Stimulated activated CD4-positive, alpha-beta T cell treated with anti-CD3 and anti-CD28 coated beads, TNF-alpha, amount 100 ng/mL, for 24 hours (primary cell): ENCODE data around the gene ALDH3A2.
"Not testable (repeated sequence)": the region's sequence is repeated elsewhere in the genome, so short reads cannot be mapped to it uniquely, and the experiment has no call there.

Source experiments
- DNase-seq, 3 experiments: peaks; one replicate each; pipeline ENCODE4 v3.0.0-alpha.2; 2020; ENCODE audit warnings: low read depth in 3 of 3

The ALDH3A2 gene

GRCh38 chr17:19678581-19679453 lies 30.3 kb downstream of the ALDH3A2 start:
- no peak for DNase-seq

DNA sequence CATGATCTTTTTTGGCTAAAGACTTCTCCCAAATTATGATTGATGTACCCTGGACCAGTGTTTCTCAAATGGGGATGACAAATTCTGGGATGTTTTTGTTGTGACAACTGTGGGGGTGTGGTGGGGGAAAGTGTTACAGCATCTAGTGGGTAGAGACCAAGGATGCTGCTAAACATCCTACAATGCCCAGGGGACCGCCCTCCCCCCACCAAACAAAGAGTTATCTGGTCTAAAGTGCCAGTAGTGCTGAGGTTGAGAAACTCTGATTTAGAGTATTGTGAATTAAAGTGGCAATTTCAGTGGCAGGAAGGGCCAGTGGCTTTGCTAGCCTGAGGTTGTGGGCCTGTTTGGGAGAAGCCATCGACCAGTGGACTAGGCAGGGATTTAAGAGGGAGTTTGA lies 34.6 kb downstream of the ALDH3A2 start:
- no peak for DNase-seq

DNA sequence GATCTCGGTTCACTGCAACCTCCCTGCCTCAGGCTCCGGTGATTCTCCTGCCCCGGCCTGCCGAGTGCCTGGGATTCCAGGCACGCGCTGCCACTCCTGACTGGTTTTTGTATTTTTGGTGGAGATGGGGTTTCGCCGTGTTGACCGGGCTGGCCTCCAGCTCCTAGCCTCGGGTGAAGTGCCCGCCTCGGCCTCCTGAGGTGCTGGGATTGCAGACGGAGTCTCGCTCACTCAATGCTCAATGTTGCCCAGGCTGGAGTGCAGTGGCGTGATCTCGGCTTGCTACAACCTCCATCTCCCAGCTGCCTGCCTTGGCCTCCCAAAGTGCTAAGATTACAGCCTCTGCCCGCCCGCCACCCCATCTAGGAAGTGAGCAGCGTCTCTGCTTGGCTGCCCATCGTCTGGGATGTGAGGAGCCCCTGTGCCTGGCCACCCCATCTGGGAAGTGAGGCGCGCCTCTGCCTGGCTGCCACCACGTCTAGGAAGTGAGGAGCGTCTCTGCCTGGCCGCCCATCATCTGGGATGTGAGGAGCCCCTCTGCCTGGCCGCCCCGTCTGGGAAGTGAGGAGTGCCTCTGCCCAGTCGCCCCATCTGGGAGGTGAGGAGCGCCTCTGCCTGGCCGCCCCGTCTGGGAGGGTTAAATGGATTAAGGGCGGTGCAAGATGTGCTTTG lies 36.5 kb downstream of the ALDH3A2 start:
- DNase-seq, result not testable (repeated sequence)

- no peak for DNase-seq
These were observed 38.0 kb downstream of the ALDH3A2 start for GRCh38 chr17:19686400-19687090.

DNA sequence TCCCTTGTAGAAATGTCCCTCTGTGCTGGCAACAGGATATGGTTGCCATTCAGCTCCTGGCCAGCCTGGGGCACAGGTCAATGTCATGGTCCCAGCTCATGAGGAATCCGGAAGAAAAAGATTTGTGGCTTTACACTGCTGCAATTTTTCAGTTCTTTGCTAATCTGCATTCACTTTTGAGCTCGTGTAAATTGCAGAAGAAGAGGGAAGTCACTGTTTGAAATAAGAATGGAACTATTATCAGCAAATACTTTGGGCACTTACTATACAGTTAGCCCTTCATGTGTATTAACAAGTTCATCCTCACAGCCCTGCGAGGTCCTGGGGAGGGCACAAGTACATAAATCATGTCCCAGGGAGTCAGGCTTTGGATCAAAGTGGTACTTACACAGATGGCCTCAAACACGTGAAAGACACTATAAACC lies 53.7 kb downstream of the ALDH3A2 start:
- DNase-seq, result no peak

DNA sequence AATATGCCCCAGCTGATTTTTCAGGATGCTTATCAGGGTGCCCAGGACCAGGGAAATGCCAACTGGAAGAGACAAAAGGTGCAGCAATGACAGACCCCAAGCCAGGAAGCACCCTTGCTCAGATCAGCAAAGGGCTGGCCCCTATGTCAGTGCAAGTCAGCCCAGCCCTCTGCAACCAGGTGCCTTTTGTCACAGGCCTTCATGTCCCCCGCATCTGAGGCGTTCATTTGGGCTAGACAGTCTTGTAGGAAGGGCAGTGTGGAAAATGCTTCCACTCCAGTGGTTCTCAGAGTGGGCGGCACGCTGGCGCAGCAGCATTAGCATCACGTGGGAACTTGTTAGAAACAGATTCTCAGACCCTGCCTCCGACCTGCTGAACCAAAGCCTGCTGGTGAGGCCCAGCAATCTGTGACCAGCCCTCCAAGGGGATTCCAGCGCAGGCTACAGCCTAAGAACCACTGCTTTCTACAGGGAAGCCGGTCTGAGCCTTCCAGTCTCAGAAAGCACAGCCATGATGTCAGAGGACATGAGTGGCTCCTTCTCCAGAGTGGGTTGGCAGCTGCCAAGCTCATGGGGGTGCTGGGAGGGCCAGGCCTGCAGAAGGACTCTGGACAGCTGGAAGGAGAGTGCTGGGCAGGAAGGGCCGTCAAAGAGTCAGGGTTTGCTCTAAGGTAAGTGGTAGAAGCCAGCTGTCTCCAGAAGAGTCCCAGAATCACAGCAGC lies 54.7 kb downstream of the ALDH3A2 start:
- DNase-seq, result no peak

DNA sequence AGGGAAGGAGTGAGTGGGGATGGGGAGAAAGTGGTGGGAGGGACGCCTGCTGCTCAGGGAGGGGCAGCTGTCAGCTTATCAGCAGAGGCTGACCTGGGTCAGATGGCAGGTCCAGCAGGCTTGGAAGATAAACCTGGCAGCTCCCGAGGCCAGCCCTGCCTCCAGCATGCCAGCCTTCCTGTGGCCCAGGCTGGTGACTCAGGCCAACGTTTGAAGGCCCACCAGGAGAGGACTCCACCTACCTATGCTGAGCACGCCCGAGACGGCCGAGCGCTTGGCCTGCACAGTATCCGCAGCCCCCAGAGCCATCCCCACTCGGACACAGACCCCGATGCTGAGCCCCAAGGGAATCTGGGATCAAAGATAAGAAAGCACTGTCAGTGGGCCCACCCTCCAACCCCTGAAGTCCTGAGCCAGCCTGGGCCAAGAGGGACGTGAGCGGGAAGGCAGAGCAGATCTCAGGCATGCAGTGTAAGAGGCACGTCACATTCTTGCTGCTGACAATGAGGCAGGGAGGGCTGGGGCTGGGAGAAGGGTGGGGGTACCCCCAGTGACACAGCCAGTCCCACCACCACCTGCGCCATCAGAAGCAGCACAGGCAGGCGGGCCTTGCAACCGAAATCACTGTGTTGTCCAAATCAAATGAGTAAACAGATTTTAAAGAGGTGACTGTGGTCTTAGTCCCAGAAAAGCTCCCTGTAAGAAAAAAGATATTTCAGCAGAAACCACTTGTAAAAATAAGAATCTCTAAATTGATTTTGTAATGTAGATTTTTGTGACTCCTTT lies 55.5 kb downstream of the ALDH3A2 start:
- no peak for DNase-seq

- DNase-seq, result no peak
These were observed 56.6 kb downstream of the ALDH3A2 start for GRCh38 chr17:19705201-19705600.

GRCh38 chr17:19705771-19706770 lies 57.5 kb downstream of the ALDH3A2 start:
- DNase-seq, result no peak

DNA sequence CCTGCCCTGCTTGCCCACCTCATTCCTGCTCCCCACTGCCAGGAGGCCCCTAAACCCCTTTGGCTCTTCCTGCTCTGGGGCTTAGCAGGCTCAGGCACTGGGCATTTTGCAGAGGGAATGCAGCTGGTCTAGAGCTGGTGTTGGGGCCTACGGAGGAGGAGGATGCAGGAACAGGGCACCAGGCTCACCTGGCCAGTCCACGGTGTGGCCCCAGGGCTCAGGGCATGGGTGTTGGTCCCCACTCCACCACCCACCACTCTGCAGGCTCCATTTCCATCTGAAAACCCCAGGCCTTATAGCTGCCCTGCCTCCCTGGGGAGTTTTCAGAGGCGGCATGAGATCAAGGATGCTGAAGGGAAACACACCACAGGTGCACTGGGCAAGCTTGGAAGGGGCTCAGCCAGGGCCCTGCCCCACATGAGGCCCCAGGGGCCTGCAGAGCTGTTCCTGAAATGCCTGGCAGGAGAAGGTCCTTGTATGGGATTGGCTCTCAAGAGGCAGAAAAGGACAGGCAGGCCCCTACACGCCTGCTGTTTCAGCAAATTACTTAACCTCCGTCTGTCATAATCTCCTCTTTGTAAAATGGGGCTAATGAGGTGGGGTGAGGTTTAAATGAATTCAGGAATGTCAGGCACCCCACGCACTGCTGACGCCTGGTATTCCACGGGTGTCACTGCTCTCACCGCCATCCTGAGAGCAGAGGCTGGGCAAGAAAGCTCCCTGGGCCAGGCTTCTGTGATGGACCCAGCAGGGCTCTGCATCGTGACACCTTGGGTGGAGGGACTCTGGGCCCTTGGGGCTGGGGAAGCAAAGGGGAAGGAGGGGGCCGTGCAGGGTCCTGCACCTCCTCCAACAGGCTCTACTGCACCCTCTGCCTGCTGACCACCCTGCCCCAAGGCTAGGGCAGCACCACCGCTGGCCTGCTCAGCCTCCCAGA lies 58.5 kb downstream of the ALDH3A2 start:
- no peak for DNase-seq

DNA sequence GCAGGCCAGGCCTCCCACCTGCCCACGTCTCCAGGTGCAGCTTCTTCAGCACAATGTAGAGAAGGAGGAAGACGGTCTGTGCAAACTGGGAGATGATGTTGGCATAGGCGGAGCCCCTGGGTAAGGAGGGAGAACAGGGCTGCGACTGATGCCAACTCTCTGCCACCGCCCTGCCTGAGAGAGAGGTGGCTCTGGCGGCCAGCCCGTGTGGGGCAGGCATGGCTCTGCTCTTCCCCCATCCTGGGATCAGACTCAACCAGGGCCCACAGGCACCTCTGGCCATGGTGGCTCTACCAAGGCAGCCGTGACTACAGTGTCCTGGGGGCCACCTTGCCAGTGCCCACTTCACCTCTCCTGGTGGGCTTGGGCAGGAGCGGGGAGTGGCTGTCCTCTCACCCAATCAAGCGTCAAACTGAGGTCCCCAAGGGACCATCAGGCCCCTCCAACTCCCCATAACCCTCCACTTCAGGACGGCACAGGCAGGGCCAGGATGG lies 59.2 kb downstream of the ALDH3A2 start:
- no peak for DNase-seq

DNA sequence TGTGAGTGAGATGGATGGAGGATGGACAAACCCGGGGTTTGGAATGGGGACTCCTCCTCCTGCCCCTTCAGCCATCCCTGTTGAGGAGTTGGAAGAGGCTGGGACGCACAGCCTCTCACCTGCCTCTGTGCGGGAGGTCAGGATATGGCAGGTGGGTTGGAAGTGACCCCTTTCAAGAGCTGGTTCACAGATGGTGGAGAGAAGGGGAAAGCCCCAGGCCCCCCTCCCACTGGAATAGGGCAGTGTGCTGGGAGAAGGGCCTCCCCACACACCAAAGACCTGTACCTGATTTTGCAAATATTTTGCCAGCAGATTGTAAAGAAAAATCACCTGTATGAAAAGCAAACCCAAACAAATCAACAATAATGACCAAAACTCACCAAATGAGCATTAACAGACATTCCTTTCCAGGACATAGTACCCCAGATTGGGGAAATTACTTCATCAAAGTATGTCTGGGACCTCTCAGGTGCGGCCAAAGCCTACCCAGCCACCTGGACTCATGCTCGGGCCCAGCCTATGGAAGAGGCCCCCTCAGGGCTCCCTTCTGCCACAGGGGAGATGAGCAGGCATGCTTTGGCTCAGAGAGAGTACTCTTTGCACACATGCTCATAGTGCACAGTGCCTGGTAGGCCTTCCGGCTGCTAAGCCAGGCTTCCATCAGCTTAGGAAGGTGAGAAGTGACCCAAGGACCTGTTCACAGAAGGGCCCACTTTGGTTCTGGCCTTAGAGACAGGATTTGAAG lies 60.1 kb downstream of the ALDH3A2 start:
- DNase-seq, result no peak

GRCh38 chr17:19709841-19710240 lies 61.3 kb downstream of the ALDH3A2 start:
- no peak for DNase-seq

DNA sequence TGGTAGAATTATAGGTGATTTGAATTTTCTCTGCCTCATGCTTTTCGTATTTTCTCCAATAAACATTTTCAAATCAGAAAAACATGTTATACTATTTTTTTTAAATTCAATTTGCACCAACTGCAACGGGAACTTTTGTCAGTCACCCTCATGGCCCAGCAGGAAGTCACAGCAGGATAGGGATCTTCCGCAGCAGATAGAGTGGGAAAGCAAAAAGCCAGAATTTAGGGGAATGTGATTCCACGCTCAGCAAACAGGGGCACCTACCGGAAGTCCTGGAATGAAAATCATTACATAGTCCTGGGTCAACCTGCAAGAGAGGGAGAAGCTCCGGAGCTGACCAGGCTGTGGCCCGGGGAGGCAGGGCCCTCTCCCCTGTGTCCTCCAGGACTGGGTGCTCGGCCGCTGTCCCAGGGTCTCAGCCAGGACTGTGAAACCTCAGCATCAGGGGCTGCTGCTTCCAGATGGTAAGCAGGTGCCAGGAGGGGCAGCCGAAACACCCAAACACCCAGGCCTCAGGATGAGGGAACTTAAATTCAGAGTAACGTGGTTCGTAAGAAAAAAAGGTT lies 64.0 kb downstream of the ALDH3A2 start:
- no peak for DNase-seq

DNA sequence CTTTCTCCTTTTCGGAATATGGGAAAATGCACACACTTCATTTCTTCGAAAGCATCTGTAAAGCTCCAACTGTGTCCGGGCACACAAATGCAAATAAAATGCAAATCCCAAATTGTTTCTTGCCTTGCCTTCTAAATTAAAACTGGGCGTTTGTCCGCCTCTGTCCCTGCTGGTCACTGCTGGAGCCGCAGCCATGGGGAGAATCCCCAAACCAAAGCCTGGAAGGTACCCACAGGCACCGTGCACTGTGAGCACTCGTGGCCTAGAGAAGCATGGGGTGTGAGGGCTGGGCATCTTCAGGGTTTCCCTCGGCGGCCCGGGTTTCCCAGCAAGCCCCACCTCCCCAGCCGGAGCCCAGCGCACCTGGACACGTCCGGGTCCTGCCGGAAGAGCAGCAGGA lies 64.9 kb downstream of the ALDH3A2 start:
- no peak for DNase-seq

DNA sequence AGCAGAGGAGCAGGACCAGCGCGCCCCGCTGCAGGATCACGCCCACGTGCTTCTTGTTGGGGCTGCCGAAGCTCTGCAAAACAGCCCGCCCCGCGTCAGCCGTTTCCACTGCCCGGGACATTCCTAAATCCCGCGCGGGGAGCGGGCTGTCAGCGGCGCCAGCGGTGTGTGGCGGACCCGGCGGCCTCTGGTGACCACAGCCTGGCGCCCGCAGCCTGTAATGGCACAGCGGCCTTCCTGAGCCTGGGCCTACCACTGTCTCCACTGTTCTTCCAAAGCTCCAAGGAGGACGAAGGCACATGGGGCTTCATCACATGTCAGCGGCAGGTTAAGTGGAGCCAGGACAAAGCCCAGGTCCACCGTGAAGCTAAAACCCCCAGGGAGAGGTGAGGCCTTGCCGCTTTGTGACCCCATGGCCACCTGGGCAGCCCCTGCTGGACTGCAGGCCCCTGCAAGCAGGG lies 65.4 kb downstream of the ALDH3A2 start:
- DNase-seq, result no peak
